NK-92 (cell line): ENCODE results near the gene PRUNE2.
"Not testable (repeated sequence)": the region's sequence is repeated elsewhere in the genome, so short reads cannot be mapped to it uniquely, and the experiment has no call there.

Experiments
- DNase-seq: peaks from one replicate; lab custom pipeline; 2025; ENCODE audit not compliant: unreplicated experiment; lab: John Stamatoyannopoulos, UW

Gene PRUNE2

GRCh38 chr9:76607730-76608436 lies 298.0 kb downstream of the PRUNE2 start:
- DNase-seq = no peak

- DNase-seq = no peak
These were observed 300.5 kb downstream of the PRUNE2 start for GRCh38 chr9:76605321-76605900.

DNA sequence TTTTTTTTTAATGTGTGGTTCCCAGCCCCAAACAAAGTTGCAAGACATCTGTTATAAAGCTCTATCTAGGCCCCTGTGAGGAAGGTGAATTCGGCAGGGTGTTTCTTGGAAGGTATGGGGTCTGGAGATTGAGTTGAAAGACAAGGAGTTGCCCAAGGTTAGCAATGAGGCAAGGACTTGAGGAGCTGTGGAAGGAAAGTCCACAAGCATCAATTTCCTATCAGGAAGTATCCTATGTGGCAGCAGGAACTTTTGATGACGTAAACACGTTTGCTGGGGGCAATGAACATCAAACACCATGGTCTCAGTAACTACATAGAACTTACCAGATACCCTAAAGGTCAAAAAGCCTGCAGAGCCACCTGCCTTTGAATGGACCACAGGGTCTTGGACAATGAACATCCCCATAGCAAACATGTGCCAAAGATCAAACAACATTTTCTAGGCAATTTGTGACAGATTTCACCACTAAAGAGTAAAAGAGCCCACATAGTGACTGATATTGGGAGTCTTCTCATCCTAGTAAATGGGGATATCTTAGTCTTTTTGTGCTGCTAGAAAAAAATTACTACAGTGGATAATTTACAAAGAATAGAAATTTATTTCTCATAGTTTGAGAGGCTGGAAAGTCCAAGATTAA lies 301.9 kb downstream of the PRUNE2 start:
- no peak for DNase-seq

DNA sequence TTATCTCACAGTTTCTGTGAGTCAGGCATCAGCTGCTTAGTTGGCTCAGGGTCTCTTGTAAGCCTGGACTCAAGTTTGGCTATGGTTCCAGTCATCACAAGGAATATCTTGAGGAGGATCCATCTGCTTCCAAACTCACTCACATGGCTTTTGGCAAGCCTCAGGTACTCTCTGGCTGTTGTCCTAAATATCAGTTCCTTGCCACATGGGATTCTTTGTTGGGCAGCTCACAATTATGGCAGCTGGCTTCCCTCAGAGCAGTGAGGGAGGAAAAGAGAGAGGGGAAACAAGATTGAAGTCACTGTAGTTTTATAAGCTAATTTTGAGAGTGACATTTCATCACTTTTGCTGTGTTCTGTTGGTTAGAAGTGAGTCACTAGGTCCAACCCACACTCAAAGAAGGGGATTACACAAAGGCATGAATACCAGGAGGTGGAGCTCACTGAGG lies 302.4 kb downstream of the PRUNE2 start:
- no peak for DNase-seq

DNA sequence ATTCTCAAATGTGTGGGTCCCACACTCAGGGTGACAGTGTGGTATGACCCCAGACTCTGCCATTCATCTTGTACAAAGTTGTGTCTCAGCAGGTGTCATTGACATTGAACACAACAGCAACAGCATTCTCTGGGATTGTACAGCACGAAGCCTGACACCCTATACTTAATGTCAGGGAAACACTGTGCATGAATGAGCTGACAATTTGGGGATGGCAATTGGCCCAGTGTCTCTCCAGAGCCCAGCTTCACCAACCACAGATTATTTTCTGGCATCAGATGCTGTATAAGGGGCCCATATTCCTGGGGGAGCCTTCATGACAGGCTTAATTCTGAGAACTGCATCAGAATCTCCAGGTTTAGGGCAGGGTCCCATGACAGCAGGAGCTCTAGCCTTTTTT lies 303.7 kb downstream of the PRUNE2 start:
- no peak for DNase-seq

- DNase-seq = no peak
These were observed 305.8 kb downstream of the PRUNE2 start for GRCh38 chr9:76600007-76600615.

DNA sequence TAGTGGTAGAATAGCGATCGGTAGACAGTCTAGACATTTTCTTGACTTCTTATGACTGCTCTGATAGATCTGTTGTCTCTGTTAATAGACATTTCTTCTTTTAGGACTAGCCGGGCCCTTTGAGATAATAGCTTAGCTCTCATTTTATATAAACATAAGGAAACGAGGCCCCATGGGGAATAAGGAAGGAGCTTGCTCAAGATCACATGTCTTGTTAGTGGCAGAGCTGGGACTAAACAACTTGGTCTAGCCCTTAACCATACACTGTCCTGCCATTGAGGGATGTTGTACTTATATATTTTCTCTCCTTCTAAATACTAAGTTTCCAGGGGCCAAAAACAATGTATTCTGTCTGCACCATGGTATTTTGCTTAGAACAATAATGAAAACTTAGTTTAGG lies 306.9 kb downstream of the PRUNE2 start:
- no peak for DNase-seq

DNA sequence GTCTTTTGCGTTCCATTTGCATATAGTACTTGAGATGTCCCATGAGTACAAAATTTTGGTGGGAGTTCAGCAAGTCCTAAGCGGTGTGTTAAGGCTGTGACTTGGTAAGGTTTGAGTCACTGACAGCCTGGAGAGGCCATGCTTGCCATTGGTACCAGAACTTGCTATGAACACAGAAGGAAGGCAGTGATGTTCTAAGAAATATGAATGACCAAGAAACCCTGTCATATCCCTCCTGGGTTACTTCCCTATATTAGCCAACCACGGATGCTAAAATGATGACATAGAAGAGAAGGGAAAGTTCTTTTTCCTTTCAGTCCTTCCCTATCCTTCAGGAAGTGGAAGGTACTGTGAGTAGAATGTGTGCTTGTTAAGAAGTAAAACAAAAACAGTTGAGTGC lies 310.3 kb downstream of the PRUNE2 start:
- DNase-seq = no peak

GRCh38 chr9:76594764-76595424 lies 311.0 kb downstream of the PRUNE2 start:
- DNase-seq = no peak

DNA sequence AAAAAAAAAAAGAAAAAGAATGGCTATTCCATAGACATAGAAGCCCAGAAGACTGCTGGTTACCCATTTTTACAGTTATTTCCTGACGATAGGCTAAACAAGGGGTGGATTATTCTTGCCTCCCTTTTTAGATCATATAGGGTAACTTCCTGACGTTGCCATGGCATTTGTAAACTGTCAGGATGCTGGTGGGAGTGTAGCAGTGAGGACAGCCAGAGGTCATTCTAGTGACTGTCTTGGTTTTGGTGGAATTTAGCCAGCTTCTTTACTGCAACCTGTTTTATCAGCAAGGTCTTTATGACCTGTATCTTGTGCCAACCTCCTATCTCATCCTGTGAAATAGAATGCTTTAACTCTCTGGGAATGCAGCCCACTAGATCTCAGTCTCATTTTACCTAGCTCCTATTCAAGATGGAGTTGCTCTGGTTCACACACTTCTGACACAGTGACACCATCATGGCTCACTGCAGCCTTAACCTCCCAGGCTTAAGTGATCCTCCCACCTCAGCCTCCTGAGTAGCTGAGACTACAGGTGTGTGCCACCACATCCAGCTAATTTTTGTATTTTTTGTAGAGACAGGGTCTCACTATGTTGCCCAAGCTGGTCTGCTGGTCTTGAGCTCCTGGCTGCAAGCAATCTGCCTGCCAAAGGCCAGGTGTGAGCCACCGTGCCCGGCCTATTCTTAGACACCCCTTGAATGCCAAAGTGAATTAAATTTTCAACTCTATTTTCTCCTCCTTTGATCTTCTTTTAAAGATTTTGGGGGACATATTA lies 311.8 kb downstream of the PRUNE2 start:
- DNase-seq = not testable (repeated sequence)

GRCh38 chr9:76592974-76593347 lies 313.0 kb downstream of the PRUNE2 start:
- no peak for DNase-seq

- DNase-seq = no peak
These were observed 313.6 kb downstream of the PRUNE2 start for GRCh38 chr9:76592091-76592973.

DNA sequence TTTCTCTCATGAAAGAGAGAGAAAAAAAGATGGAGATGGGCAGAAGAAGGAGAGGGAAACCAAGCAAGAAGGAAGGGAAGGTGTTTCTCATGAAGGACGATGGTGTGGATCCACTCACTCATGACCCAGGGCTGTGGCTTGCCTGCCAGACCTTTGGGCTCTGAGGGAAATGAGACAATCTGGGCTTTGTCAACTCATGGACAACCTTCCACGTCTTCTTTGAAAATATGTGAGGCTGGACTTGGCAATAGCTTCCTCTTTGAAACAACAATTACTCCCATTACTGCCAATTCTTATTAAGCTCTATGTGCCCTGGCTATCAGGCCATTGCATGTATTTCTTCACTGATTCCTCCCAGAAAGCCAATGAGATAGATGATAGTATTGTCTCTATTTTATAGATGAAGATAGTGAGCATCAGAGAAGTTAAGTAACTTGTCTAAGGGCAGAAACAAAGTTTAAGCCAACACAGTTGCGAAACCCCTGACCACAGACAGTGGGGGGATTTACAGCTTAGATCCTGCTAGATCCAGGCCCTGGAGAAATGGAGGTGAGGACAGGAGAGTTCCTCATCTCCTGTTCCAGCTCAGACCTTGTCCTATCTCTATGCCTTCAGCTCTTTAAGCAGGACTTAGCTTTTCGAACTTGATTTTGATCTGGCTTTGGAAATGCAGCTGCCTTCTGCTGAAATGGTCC lies 314.5 kb downstream of the PRUNE2 start:
- no peak for DNase-seq

DNA sequence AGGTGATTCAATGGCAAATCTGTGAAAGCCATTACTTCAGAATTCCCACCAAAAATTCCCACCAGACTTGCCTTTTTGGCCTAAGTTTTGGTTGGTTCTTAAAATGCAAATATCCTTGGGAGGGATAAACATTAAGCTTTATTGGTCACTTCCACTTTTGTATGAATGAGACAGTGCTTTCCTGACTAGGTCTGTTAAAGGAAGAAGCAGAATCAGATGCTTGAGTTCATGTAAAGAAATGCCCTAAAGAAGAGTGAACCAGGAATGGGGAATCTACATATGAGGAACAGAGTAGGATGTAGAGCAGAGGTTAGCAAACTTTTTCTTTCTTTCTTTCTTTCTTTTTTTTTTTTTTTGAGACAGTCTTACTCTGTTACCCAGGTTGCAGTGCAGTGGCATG lies 317.6 kb downstream of the PRUNE2 start:
- no peak for DNase-seq

DNA sequence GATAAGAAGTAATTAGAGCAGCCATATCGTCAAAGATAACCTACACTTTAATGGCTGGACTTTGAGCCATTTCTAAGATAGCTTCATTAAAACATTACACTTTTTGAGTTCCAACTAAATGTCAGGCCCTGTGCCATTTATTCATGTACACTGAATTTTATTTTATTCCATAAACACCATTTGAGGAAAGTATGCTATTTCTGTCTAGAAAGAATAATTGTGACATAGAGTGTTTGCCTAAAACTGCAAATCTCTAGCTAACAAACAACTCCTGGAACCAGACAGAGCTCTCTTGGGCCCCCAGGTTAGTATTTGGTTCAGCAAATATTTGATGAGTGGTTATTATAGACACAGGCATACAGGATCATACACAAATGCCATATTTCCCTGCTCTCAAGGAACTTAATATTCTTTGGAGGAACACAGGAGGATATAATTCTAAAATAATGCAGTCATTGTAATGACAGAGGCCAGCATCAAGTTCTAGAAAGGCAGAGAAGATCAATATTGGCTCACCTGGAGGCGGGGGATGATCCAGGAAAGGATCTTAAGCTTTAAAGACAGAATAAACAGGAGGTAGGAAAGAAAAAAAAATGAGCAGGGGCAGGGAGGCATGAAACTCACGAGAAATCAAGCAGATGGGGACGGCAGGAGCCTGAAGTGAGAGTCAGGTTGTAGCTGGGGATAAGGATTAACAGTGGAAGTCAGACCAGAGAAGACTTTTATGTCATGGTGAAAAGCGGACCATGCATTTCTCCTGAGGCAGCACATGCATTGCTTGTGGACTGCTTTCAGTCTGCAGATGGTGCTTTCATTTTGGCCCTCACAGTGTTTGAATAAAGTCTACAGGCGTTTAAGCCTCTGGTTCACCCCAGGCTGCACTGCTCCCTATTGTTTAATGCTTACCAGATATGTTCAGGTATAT lies 319.3 kb downstream of the PRUNE2 start:
- no peak for DNase-seq

DNA sequence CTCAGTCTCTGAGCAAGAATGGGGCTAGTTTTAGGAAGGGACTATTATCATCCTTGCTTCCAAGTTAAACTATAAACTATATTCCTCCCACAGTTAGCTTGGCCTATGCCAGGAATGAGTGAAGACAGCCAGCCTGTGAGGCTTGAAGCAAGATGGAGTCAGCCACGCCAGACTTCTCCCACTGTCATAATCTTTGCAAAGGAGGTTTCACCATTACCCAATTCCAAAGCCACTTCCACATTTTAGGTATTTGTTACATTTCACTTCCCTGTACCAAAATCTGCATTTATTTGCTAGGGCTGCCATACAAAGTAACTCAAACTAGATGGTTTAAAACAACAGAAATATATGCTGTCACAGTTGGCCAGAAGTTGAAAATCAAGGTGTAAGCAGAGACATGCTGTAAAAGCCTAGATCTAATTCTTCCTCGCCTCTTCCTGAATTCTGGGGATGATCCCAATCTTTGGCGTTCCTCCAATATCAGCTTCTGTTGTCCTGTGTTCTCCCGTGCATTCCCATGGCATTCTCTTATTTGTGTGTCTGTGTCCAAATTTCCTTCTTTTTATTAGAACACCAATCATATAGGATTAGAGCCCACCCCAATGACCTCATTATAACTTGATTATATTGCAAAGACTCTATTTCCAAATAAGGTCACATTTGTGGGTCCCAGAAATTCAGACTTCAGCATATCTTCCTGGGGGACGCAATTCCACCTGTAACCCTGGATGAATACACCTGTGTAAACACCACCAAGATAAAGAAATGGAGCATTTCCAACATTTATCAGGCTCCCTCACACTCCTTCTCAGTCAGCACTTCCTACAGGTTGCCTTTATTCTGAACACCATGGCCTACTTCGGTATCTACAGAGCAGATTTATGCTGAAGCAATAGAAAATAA lies 320.2 kb downstream of the PRUNE2 start:
- no peak for DNase-seq

DNA sequence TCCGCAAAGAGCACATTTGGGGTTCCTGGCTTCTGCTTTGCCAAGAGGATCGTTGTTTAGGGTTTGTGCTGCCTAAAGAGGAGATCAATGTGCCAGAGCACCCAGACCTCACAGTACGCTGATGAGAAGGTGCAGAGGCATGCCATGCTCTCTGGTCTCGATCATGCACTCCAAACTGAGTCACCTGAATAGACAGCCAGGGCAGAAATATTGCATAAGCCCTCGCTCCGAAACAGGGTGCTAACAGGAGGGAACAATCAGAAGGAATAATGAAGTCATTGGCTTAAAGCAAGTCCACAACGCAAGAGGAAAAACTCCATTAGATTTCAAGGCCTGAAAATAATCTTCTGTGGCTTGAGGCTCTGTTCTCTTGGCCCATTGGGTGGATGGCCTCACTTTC lies 322.7 kb downstream of the PRUNE2 start:
- no peak for DNase-seq
